ENCODE data around the gene TSPAN6.

The TSPAN6 gene

DNA sequence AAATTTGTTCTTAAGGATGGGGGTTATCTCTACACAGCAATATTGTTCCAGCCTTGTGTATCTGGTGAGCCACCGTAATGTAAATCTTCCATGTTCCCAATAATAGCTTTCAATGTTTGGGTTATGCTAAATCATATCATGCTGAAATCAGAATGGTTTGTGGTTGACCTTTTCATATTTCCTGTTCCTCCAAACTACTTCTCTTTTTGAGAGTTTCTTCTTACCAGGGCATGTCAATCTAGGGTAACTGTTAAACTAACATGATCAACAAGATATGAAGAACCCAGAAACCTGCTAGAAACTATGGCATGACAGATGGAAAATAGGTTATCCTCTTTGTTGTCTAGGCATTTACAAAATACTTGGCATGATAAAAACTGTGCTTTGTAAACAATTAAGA is 29.9 kb downstream of the TSPAN6 start (continued):
- TF ChIP-seq, protein P1, sequence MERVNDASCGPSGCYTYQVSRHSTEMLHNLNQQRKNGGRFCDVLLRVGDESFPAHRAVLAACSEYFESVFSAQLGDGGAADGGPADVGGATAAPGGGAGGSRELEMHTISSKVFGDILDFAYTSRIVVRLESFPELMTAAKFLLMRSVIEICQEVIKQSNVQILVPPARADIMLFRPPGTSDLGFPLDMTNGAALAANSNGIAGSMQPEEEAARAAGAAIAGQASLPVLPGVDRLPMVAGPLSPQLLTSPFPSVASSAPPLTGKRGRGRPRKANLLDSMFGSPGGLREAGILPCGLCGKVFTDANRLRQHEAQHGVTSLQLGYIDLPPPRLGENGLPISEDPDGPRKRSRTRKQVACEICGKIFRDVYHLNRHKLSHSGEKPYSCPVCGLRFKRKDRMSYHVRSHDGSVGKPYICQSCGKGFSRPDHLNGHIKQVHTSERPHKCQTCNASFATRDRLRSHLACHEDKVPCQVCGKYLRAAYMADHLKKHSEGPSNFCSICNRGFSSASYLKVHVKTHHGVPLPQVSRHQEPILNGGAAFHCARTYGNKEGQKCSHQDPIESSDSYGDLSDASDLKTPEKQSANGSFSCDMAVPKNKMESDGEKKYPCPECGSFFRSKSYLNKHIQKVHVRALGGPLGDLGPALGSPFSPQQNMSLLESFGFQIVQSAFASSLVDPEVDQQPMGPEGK (CRISPR knock-in tag; IDR thresholded peaks at IDR 0.05; ENCODE audit: borderline replicate concordance), result no peak
- TF ChIP-seq ZNF565 (CRISPR knock-in tag; conservative IDR thresholded peaks at IDR 0.05; ENCODE audit: low read depth) (no peak), TCF4 (CRISPR knock-in tag; IDR thresholded peaks at IDR 0.05; ENCODE audit: borderline replicate concordance) (no peak), TOX (CRISPR knock-in tag; IDR thresholded peaks at IDR 0.05; ENCODE audit: borderline replicate concordance) (no peak), ISL1 (CRISPR knock-in tag; IDR thresholded peaks at IDR 0.05) (no peak)

DNA sequence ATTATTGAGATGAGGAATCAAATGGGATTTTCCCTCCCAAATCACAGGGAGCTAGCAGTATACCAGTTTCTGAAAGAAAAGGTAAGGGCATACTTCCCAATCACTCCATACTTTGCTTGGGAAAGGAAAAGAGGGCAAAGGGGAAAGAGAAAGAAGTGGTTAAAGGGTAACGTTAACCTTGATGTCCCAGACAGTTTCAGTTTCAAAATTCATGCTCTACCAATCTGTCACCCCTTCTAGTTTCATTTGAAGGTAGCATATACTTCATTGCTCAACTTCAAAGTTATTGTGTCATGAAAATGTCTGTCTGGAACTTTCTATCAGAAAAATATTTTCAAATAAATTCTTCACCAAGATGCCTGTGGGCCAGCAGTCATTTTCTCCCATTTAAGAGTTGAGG is 35.8 kb downstream of the TSPAN6 start:
- TF ChIP-seq ARNTL (CRISPR knock-in tag; IDR thresholded peaks at IDR 0.05; ENCODE audit: borderline replicate concordance, low read depth) (no peak), CSDC2 (CRISPR knock-in tag; IDR thresholded peaks at IDR 0.05) (no peak)
- ATAC-seq, result no peak

DNA sequence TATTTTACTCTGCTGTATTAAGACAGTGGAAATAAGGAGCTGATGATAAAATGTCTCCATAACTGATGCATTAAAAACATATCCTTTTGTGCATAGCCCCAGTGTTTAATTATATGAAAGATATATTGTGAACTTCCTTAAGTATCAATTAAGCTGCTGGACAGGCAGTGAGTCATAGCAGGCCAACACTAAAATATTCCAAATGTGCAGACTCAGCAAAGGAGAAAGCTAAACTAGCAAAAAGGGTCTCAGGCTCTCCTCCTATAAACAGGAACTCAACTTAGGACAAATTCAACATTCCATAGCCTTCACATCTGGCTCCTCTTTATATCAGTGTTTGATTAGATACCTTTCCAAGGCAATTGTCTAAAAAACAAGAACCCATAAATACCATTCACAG is 36.3 kb downstream of the TSPAN6 start:
- TF ChIP-seq ZNF565 (CRISPR knock-in tag; conservative IDR thresholded peaks at IDR 0.05; ENCODE audit: low read depth) (no peak), ESRRG (CRISPR knock-in tag; IDR thresholded peaks at IDR 0.05) (no peak), ZNF70 (CRISPR knock-in tag; IDR thresholded peaks at IDR 0.05) (no peak)
- no peak for ATAC-seq

DNA sequence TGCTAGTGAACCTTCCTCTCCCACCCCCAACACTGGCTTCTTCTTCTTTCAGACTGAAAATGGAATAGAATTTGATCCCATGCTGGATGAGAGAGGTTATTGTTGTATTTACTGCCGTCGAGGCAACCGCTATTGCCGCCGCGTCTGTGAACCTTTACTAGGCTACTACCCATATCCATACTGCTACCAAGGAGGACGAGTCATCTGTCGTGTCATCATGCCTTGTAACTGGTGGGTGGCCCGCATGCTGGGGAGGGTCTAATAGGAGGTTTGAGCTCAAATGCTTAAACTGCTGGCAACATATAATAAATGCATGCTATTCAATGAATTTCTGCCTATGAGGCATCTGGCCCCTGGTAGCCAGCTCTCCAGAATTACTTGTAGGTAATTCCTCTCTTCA is 37.1 kb downstream of the TSPAN6 start:
- no peak for ATAC-seq
- TF ChIP-seq ISL1 (CRISPR knock-in tag; IDR thresholded peaks at IDR 0.05) (no peak), ESRRG (CRISPR knock-in tag; IDR thresholded peaks at IDR 0.05) (no peak)
- TF ChIP-seq, protein P2, sequence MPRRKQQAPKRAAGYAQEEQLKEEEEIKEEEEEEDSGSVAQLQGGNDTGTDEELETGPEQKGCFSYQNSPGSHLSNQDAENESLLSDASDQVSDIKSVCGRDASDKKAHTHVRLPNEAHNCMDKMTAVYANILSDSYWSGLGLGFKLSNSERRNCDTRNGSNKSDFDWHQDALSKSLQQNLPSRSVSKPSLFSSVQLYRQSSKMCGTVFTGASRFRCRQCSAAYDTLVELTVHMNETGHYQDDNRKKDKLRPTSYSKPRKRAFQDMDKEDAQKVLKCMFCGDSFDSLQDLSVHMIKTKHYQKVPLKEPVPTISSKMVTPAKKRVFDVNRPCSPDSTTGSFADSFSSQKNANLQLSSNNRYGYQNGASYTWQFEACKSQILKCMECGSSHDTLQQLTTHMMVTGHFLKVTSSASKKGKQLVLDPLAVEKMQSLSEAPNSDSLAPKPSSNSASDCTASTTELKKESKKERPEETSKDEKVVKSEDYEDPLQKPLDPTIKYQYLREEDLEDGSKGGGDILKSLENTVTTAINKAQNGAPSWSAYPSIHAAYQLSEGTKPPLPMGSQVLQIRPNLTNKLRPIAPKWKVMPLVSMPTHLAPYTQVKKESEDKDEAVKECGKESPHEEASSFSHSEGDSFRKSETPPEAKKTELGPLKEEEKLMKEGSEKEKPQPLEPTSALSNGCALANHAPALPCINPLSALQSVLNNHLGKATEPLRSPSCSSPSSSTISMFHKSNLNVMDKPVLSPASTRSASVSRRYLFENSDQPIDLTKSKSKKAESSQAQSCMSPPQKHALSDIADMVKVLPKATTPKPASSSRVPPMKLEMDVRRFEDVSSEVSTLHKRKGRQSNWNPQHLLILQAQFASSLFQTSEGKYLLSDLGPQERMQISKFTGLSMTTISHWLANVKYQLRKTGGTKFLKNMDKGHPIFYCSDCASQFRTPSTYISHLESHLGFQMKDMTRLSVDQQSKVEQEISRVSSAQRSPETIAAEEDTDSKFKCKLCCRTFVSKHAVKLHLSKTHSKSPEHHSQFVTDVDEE (CRISPR knock-in tag; IDR thresholded peaks at IDR 0.05), result no peak

DNA sequence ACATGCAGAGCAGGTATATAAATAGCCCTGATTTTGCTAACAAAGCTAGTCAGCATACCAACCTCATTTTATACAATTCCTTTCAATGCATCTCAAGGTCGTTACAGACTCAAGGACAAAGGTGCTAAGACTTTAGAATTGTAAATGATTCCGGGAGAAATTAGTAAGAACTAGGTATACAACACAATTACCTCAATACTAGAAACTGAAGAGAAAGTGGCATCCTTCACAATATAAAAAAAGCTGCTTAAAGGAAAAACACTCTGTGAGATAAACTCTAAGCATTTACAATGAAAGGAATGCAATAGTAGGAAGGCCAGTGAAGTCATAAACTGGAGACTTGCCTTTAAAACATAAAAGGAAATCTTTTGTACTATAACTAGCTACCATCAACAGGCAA is 40.0 kb downstream of the TSPAN6 start:
- no peak for ATAC-seq
- TF ChIP-seq, protein P3, sequence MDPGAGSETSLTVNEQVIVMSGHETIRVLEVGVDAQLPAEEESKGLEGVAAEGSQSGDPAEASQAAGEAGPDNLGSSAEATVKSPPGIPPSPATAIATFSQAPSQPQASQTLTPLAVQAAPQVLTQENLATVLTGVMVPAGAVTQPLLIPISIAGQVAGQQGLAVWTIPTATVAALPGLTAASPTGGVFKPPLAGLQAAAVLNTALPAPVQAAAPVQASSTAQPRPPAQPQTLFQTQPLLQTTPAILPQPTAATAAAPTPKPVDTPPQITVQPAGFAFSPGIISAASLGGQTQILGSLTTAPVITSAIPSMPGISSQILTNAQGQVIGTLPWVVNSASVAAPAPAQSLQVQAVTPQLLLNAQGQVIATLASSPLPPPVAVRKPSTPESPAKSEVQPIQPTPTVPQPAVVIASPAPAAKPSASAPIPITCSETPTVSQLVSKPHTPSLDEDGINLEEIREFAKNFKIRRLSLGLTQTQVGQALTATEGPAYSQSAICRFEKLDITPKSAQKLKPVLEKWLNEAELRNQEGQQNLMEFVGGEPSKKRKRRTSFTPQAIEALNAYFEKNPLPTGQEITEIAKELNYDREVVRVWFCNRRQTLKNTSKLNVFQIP (CRISPR knock-in tag; IDR thresholded peaks at IDR 0.05; ENCODE audit: borderline replicate concordance, low read depth), result no peak
- TF ChIP-seq, protein P4, sequence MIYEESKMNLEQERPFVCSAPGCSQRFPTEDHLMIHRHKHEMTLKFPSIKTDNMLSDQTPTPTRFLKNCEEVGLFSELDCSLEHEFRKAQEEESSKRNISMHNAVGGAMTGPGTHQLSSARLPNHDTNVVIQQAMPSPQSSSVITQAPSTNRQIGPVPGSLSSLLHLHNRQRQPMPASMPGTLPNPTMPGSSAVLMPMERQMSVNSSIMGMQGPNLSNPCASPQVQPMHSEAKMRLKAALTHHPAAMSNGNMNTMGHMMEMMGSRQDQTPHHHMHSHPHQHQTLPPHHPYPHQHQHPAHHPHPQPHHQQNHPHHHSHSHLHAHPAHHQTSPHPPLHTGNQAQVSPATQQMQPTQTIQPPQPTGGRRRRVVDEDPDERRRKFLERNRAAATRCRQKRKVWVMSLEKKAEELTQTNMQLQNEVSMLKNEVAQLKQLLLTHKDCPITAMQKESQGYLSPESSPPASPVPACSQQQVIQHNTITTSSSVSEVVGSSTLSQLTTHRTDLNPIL (CRISPR knock-in tag; IDR thresholded peaks at IDR 0.05; ENCODE audit: low read depth), result no peak
- no peak for TF ChIP-seq ISL1 (CRISPR knock-in tag; IDR thresholded peaks at IDR 0.05)
- TF ChIP-seq TCF4 (CRISPR knock-in tag; IDR thresholded peaks at IDR 0.05; ENCODE audit: borderline replicate concordance), result no peak
- TF ChIP-seq, protein P1 (CRISPR knock-in tag; IDR thresholded peaks at IDR 0.05; ENCODE audit: borderline replicate concordance), result no peak
- TF ChIP-seq ZC3H10 (CRISPR knock-in tag; IDR thresholded peaks at IDR 0.05), result no peak
- TF ChIP-seq ZNF565 (CRISPR knock-in tag; conservative IDR thresholded peaks at IDR 0.05; ENCODE audit: low read depth), result no peak
- TF ChIP-seq PPARA (CRISPR knock-in tag; IDR thresholded peaks at IDR 0.05; ENCODE audit: borderline replicate concordance), result no peak
- TF ChIP-seq ZFP3 (CRISPR knock-in tag; IDR thresholded peaks at IDR 0.05), result no peak
- TF ChIP-seq RARB (CRISPR knock-in tag; IDR thresholded peaks at IDR 0.05), result no peak
- TF ChIP-seq ARNTL (CRISPR knock-in tag; IDR thresholded peaks at IDR 0.05; ENCODE audit: borderline replicate concordance, low read depth), result no peak
- no peak for TF ChIP-seq OSR1 (CRISPR knock-in tag; IDR thresholded peaks at IDR 0.05)
- TF ChIP-seq CSDC2 (CRISPR knock-in tag; IDR thresholded peaks at IDR 0.05), result no peak
- TF ChIP-seq, protein P5, sequence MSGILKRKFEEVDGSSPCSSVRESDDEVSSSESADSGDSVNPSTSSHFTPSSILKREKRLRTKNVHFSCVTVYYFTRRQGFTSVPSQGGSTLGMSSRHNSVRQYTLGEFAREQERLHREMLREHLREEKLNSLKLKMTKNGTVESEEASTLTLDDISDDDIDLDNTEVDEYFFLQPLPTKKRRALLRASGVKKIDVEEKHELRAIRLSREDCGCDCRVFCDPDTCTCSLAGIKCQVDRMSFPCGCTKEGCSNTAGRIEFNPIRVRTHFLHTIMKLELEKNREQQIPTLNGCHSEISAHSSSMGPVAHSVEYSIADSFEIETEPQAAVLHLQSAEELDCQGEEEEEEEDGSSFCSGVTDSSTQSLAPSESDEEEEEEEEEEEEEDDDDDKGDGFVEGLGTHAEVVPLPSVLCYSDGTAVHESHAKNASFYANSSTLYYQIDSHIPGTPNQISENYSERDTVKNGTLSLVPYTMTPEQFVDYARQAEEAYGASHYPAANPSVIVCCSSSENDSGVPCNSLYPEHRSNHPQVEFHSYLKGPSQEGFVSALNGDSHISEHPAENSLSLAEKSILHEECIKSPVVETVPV (CRISPR knock-in tag; IDR thresholded peaks at IDR 0.05), result no peak
- TF ChIP-seq, protein P2 (CRISPR knock-in tag; IDR thresholded peaks at IDR 0.05), result no peak
- no peak for TF ChIP-seq GLIS3 (CRISPR knock-in tag; IDR thresholded peaks at IDR 0.05)

Measured in SK-N-SH treated with all-trans-retinoic acid at 6 μM for 48 hours (cell line).